Measurements from ENCODE around the gene PAX8.
"Not testable (repeated sequence)": the region's sequence is repeated elsewhere in the genome, so short reads cannot be mapped to it uniquely, and the experiment has no call there.

PAX8 gene

GRCh38 chr2:113291191-113291590 is 12.5 kb upstream of the PAX8 start:
- no peak for DNase-seq (ENCODE audit: low read depth in 1 of 2, low spot score in 1 of 2)

- DNase-seq (ENCODE audit: low read depth in 1 of 2, low spot score in 1 of 2) = not testable (repeated sequence)
Measured at GRCh38 chr2:113288674-113289149, 10.0 kb upstream of the PAX8 start.

- not testable (repeated sequence) for DNase-seq (ENCODE audit: low read depth in 1 of 2, low spot score in 1 of 2)
Measured at GRCh38 chr2:113288117-113288673, 9.5 kb upstream of the PAX8 start.

GRCh38 chr2:113285816-113286215 is 7.1 kb upstream of the PAX8 start:
- DNase-seq (ENCODE audit: low read depth in 1 of 2, low spot score in 1 of 2) = no peak

GRCh38 chr2:113284999-113285398 is 6.3 kb upstream of the PAX8 start:
- DNase-seq (ENCODE audit: low read depth in 1 of 2, low spot score in 1 of 2) = not testable (repeated sequence)

GRCh38 chr2:113284476-113284875 is 5.8 kb upstream of the PAX8 start:
- DNase-seq (ENCODE audit: low read depth in 1 of 2, low spot score in 1 of 2) = no peak

GRCh38 chr2:113283704-113284284 is 5.1 kb upstream of the PAX8 start:
- no peak for DNase-seq (ENCODE audit: low read depth in 1 of 2, low spot score in 1 of 2)

GRCh38 chr2:113282747-113283533 is 4.2 kb upstream of the PAX8 start:
- DNase-seq (ENCODE audit: low read depth in 1 of 2, low spot score in 1 of 2) = no peak

GRCh38 chr2:113281910-113282746 is 3.4 kb upstream of the PAX8 start:
- DNase-seq (ENCODE audit: low read depth in 1 of 2, low spot score in 1 of 2) = no peak

- DNase-seq (ENCODE audit: low read depth in 1 of 2, low spot score in 1 of 2) = no peak
Measured at GRCh38 chr2:113278073-113278741, 514 bp downstream of the PAX8 start.

- DNase-seq (ENCODE audit: low read depth in 1 of 2, low spot score in 1 of 2) = no peak
Measured at GRCh38 chr2:113277474-113278072, 1.1 kb downstream of the PAX8 start.

GRCh38 chr2:113276761-113277425 is 1.8 kb downstream of the PAX8 start:
- no peak for DNase-seq (ENCODE audit: low read depth in 1 of 2, low spot score in 1 of 2)

- DNase-seq (ENCODE audit: low read depth in 1 of 2, low spot score in 1 of 2) = no peak
Measured at GRCh38 chr2:113276216-113276760, 2.4 kb downstream of the PAX8 start.

- no peak for DNase-seq (ENCODE audit: low read depth in 1 of 2, low spot score in 1 of 2)
Measured at GRCh38 chr2:113275556-113276215, 3.0 kb downstream of the PAX8 start.

- no peak for DNase-seq (ENCODE audit: low read depth in 1 of 2, low spot score in 1 of 2)
Measured at GRCh38 chr2:113274432-113274831, 4.3 kb downstream of the PAX8 start.

- no peak for DNase-seq (ENCODE audit: low read depth in 1 of 2, low spot score in 1 of 2)
Measured at GRCh38 chr2:113273981-113274380, 4.7 kb downstream of the PAX8 start.

- DNase-seq (ENCODE audit: low read depth in 1 of 2, low spot score in 1 of 2) = no peak
Measured at GRCh38 chr2:113273027-113273551, 5.6 kb downstream of the PAX8 start.

GRCh38 chr2:113272477-113272876 is 6.2 kb downstream of the PAX8 start:
- DNase-seq (ENCODE audit: low read depth in 1 of 2, low spot score in 1 of 2) = no peak

All from stimulated activated CD4-positive, alpha-beta T cell treated with anti-CD3 and anti-CD28 coated beads, Interleukin-15, amount 100 ng/mL, for 1 hour (primary cell).